ENCODE results near the gene LAMA5.

GRCh38 chr20:62362590-62362940, 4.5 kb downstream of the LAMA5 start:
- no peak for TF ChIP-seq CTCF (IDR thresholded peaks at IDR 0.05; ENCODE audit: control extremely low read depth in 1 of 3, insufficient read depth in 1 of 3, low read depth in 1 of 3, low read length in 3 of 3)
- no peak for TF ChIP-seq USF2 (IDR thresholded peaks at IDR 0.05; ENCODE audit: low read length)
- no peak for TF ChIP-seq EZH2 (IDR thresholded peaks at IDR 0.05; ENCODE audit: low read depth, low read length, severe bottlenecking)

All from H1 (cell line).